ENCODE results near the gene CFAP73.

Gene CFAP73

DNA sequence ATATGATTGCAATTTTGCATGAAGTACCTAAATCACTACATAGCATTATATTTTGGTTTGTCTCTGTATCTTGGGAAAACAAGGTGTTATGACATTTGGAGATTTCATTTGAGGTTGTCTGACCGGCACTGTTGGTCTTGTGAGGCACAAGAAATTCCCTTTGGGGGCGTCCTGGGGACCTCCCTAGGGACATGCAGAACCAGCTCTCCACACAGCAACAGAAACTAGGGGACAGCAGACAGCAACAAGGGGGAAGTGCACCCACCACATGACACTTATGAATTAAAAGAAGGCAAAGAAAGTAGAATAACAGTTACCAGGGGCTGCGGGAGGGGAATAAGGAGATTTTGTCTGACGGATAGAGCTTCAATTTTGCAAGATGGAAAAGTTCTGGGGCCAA lies 21.4 kb downstream of the CFAP73 start:
- no peak for DNase-seq (ENCODE audit: low read depth, low spot score)
- TF ChIP-seq, protein P1, sequence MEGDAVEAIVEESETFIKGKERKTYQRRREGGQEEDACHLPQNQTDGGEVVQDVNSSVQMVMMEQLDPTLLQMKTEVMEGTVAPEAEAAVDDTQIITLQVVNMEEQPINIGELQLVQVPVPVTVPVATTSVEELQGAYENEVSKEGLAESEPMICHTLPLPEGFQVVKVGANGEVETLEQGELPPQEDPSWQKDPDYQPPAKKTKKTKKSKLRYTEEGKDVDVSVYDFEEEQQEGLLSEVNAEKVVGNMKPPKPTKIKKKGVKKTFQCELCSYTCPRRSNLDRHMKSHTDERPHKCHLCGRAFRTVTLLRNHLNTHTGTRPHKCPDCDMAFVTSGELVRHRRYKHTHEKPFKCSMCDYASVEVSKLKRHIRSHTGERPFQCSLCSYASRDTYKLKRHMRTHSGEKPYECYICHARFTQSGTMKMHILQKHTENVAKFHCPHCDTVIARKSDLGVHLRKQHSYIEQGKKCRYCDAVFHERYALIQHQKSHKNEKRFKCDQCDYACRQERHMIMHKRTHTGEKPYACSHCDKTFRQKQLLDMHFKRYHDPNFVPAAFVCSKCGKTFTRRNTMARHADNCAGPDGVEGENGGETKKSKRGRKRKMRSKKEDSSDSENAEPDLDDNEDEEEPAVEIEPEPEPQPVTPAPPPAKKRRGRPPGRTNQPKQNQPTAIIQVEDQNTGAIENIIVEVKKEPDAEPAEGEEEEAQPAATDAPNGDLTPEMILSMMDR (IDR thresholded peaks at IDR 0.05; ENCODE audit: low read depth, low read length), result no peak
- no peak overlapping the region for H3K4me3 ChIP-seq (ENCODE audit: low read depth, low read length)
- in situ Hi-C loops (cut with HindIII; ENCODE audit: low sequenced_read_pairs), result no loop called here

- in situ Hi-C loops (cut with HindIII; ENCODE audit: low sequenced_read_pairs), result no loop called here
- TF ChIP-seq, protein P1 (IDR thresholded peaks at IDR 0.05; ENCODE audit: low read depth, low read length), result no peak
- no peak overlapping the region for H3K4me3 ChIP-seq (ENCODE audit: low read depth, low read length)
- DNase-seq (ENCODE audit: low read depth, low spot score), result no peak
These were observed 22.0 kb downstream of the CFAP73 start for GRCh38 chr12:113171543-113171942.

DNA sequence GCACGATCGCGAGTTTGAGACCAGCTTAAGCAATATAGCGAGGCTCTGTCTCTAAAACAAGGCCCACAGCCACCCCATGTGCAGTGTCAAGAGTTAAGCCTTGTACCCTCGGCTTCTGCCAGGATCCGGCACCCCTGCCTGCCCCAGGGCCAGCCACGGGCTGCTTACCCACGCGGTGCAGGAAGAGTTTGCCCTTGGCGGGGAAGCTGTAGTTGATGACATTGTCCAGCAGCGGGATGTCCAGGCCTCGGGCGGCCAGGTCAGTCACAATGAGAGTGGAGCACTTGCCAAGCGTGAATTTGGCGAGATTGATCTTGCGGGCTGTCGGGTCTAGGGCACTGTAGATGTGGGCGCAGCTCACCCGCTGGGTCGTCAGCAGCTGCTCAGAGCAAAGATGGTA lies 22.7 kb downstream of the CFAP73 start:
- no peak overlapping the region for H3K4me3 ChIP-seq (ENCODE audit: low read depth, low read length)
- TF ChIP-seq, protein P1 (IDR thresholded peaks at IDR 0.05; ENCODE audit: low read depth, low read length), result no peak
- no peak for DNase-seq (ENCODE audit: low read depth, low spot score)
- in situ Hi-C loops (cut with HindIII; ENCODE audit: low sequenced_read_pairs), result no loop called here

DNA sequence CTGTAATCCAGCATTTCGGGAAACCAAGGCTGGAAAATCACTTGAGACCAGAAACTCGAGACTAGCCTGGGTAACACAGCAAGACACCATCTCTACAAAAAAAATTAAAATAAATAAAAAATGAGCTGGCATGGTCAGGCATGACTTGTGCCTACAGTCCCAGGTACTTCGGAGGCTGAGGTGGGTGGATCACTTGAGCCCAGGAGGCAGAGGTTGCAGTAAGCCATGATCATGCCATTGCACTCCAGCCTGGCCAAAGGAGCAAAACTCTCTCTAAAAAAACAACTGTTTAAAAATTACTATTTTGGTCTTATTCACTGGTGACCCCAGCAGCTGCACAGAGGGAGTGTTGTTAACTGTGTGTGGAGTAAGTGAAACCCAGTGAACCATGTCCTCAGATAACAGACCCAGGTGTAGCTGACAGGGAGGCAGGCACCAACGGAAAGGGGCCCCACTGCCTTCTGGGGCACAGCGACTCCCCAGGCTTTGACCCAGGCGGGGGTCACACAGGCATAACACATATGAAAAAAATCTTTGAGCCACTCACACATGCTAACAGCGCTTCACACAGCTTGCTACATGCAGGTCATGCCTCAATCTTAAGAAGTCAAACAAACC lies 23.7 kb downstream of the CFAP73 start:
- no peak overlapping the region for H3K4me3 ChIP-seq (ENCODE audit: low read depth, low read length)
- TF ChIP-seq, protein P1 (IDR thresholded peaks at IDR 0.05; ENCODE audit: low read depth, low read length), result no peak
- in situ Hi-C loops (cut with HindIII; ENCODE audit: low sequenced_read_pairs), result no loop called here
- DNase-seq (ENCODE audit: low read depth, low spot score), result no peak

- TF ChIP-seq, protein P1 (IDR thresholded peaks at IDR 0.05; ENCODE audit: low read depth, low read length), result peak; percentile 99
- DNase-seq (ENCODE audit: low read depth, low spot score), result peak; percentile 62
- in situ Hi-C loops (cut with HindIII; ENCODE audit: low sequenced_read_pairs), result no loop called here
These were observed 25.2 kb downstream of the CFAP73 start for GRCh38 chr12:113174461-113175384.

DNA sequence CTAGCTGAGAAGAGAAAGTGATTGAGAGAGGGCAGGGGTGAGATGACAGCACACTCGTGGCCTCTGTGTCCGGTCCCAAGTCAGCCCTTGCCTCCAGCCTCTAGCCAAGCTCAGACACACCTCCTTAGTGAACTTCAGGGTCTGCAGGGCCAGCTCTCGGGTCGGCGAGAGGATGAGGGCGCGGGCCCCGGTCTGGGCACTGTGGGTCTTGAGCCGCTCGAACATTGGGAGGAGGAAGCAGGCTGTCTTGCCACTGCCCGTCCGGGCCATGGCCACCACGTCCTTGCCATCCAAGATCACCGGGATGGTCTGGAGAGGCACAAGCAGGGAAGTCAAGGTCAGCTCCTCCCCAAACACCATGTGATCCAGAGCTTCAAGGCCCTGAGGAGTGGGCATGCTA lies 29.5 kb downstream of the CFAP73 start:
- TF ChIP-seq, protein P1 (IDR thresholded peaks at IDR 0.05; ENCODE audit: low read depth, low read length), result no peak
- H3K4me3 ChIP-seq (ENCODE audit: low read depth, low read length), result no peak overlapping the region
- in situ Hi-C loops (cut with HindIII; ENCODE audit: low sequenced_read_pairs), result no loop called here
- DNase-seq (ENCODE audit: low read depth, low spot score), result no peak

More at GRCh38 chr12:113174461-113175384, 25.2 kb downstream of the CFAP73 start:
- H3K4me3 ChIP-seq (ENCODE audit: low read depth, low read length), result no peak overlapping the region

Data from astrocyte of the spinal cord (primary cell).